Activated T-cell treated with anti-CD3 and anti-CD28 coated beads, Interleukin-2, amount 50 U/mL, for 48 hours (primary cell): ENCODE measurements around the gene VPS72.
A peak's percentile ranks its signal among the peaks of the same experiment; 100 is the strongest.
"Not testable (repeated sequence)": the region's sequence is repeated elsewhere in the genome, so short reads cannot be mapped to it uniquely, and the experiment has no call there.

Experiments used
- DNase-seq, 2 experiments: peaks; one replicate each; pipeline ENCODE4 v3.0.0-alpha.2; 2020

The VPS72 gene, protein sequence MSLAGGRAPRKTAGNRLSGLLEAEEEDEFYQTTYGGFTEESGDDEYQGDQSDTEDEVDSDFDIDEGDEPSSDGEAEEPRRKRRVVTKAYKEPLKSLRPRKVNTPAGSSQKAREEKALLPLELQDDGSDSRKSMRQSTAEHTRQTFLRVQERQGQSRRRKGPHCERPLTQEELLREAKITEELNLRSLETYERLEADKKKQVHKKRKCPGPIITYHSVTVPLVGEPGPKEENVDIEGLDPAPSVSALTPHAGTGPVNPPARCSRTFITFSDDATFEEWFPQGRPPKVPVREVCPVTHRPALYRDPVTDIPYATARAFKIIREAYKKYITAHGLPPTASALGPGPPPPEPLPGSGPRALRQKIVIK

GRCh38 chr1:151189637-151190445 lies at the start of gene VPS72:
TSS of gene VPS72 (minus strand) at chr1:151190197. CDS start at chr1:151190121, 76 bp downstream.
- DNase-seq, result peak; percentile 88 to 90

- DNase-seq, result no peak
Measured at GRCh38 chr1:151238467-151238739, 48.4 kb upstream of the VPS72 start.

GRCh38 chr1:151237678-151238466 lies 47.9 kb upstream of the VPS72 start:
- no peak for DNase-seq

DNA sequence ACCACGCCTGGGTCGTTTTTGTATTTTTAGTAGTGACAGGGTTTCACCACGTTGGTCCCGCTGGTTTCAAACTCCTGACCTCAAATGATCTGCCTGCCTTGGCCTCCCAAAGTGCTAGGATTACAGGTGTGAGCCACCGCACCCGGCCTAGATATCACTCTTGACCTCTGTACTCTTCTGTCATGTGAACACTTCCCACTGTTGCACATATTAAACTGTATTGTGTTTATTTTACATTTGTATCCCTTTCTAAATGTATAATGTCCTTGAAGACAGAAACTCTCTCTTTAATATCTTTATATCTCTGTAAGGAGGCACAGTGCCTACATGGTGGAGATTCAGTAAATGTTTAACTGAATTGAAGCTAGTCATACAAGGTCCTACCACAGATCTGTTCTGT lies 45.2 kb upstream of the VPS72 start:
- DNase-seq, result no peak

GRCh38 chr1:151222130-151222529 lies 32.1 kb upstream of the VPS72 start:
- DNase-seq, result no peak

DNA sequence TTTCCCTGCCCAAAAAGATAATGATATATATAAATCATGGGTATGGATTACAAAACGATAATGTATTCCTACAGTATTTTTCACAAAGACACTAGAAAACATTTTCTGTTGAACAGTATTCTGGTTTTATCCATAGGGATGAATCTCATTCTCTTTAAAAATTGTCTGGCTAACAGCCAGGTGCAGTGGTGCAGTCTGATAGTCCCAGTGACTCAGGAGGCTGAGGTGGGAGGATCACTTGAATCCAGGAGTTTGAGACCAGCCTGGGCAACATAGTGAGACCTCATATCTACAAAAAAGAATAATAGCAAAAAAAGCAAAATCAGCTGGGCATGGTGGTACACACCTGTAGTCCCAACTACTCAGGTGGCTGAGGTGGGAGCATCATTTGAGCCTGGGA lies 31.6 kb upstream of the VPS72 start:
- no peak for DNase-seq

- no peak for DNase-seq
Measured at GRCh38 chr1:151213560-151213959, 23.6 kb upstream of the VPS72 start.

DNA sequence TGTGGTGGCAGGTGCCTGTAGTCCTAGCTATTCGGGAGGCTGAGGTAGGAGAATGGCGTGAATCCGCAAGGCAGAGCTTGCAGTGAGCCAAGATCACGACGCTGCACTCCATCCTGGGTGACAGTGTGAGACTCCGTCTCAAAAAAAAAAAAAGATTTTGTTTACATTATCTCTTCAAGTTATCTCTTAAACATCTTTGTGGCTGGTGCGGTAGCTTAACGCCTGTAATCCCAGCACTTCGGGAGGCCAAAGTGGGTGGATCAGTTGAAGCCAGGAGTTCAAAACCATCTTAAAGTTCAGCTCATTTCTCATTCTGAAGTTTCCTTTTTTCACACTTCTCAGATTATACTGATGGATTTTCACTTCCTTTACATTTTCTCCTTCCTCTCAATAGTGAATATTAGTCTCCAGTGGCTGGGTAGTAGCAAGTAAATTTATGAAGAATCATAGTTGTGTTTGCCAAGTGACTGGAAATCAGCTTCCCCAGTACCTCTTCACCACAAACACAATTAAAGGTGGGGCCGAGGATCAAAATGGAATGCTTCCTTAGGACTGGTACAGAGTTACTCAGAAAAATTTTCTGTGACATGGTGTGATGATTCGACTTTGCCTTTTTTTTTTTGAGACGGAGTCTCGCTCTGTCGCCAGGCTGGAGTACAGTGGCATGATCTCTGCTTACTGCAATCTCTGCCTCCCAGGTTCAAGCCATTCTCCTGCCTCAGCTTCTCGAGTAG lies 22.1 kb upstream of the VPS72 start:
- no peak for DNase-seq

- no peak for DNase-seq
Measured at GRCh38 chr1:151210830-151211229, 20.8 kb upstream of the VPS72 start.

DNA sequence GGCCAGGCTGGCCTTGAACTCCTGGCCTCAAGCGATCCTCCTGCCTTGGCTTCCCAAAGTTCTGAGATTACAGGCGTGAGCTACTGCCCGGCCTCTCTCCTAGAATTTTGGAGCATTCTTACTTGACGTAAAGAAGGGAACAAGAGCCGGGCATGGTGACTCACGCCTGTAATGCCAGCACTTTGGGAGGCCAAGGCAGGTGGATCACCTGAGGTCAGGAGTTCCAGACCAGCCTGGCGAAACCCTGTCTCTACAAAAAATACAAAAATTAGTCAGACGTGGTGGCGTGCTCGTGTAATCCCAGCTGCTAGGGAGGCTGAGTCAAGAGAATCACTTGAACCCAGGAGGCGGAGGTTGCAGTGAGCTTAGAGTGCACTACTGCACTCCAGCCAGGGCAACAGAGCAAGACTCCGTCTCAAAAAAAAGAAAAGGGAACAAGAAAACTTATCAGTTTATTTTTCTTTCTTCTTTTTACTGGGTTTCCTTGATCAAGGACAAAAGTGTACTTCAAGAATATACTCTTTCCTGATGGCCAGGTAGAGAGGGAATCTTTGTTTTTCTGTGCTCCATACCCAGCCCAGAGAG lies 15.5 kb upstream of the VPS72 start:
- not testable (repeated sequence) for DNase-seq

DNA sequence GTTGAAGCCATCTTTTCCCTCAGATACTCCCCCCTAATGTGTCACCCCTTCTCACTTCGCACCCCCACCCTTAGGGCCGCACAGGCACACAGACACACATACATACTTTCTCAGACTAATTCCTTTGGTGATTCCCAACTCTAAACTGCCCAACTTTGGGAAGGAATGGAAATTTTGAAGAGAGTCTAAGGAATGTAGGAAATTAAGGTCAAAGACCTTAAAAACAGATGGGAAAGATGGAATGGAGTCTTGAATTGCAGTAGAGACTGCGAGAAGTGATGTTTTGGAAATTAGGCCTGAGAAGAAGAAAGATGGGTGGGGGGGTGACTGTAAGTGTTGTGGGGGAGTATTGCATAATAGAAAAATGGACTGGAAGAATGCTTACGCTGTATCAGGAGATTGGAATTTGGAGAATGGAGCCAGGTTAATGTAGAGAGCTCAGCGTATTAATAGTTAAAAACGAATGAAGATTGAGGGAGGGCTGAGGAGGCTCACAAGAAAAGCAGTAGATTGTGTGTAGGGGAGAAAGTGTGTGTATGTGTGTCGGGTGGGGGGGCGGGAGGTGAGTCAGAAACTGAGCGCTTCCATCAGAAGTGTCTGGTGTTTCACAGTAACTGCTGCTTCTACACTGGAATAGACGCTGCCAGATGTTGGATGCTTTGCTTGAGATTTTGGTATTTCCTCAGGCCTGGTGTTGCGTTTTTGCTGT lies 10.0 kb upstream of the VPS72 start:
- peak in 1 of 2 experiments; percentile 43 for DNase-seq

- peak; percentile 98 for DNase-seq
Measured at GRCh38 chr1:151198254-151199127, 8.5 kb upstream of the VPS72 start, which contains the start of gene PIP5K1A. TSS of gene PIP5K1A (plus strand) at chr1:151198552. CDS start at chr1:151198997, 445 bp downstream.

DNA sequence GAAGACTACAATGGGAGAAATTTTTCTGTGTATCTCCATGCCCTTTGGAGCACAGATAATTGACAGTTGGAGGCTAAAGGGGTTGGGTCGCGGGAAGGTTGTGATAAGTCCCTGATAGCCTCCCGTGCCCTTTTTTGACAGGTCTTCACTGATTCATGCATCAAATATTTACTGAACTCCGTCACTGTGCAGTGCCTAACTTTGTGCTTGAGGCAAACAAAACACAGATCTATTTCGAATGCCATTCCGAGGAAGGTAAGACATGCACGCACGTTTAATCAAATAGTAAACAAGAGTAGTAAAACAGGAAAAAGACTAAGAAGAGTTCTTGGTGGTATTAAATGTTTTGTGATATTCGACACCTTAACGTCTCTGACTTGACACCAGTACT lies 7.9 kb upstream of the VPS72 start:
- peak in 1 of 2 experiments; percentile 25 for DNase-seq

DNA sequence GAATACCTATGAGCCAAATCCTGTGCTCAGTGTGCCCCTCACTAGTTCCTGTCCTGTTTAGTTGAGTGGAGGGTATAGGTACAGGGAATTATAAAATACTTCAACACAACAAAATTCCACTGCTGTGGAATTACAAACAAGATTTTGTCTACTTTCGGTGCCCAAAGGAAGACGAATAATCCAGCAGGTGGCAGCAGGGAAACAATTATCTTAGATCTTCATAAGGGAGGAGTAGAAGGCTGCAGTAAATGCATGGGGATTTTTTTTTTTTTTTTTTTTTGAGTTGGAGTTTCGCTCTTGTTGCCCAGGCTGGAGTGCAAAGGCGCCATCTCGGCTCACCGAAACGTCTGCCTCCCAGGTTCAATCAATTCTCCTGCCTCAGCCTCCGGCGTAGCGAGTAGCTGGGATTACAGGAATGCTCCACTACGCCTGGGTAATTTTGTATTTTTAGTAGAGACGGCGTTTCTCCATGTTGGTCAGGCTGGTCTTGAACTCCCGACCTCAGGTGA lies 6.3 kb upstream of the VPS72 start:
- peak; percentile 50 to 54 for DNase-seq

DNA sequence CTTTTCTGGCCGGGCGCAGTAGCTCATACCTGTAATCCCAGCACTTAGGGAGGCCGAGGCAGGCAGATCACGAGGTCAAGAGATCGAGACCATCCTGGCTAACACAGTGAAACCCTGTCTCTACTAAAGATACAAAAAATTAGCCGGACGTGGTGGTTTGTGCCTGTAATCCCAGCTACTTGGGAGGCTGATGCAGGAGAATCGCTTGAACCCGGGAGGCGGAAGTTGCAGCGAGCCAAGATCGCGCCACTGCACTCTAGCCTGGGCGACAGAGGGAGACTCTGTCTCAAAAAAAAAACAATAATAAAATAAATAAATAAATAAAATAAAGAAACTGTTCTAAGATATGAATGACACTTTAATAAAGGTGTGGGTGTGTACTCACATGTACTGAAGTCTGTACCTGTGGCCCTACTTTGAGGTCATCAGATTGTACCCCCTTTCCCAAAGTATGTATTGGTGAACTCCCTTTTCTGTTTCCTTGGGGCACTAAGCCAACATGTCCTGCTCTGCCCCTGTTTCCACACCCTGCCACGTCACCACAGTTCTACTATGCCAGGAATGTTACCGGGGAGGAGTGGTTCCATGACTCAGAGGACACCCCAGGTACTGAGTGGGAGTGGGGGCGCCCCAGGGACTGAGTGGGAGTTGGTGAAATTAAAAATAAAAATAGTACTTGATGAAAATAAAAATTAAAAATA lies 5.0 kb upstream of the VPS72 start:
- DNase-seq, result not testable (repeated sequence)

GRCh38 chr1:151193856-151194255 lies 3.9 kb upstream of the VPS72 start:
- DNase-seq, result no peak

GRCh38 chr1:151193304-151193703 lies 3.3 kb upstream of the VPS72 start:
- DNase-seq, result no peak

GRCh38 chr1:151192047-151192446 lies 2.0 kb upstream of the VPS72 start:
- no peak for DNase-seq

DNA sequence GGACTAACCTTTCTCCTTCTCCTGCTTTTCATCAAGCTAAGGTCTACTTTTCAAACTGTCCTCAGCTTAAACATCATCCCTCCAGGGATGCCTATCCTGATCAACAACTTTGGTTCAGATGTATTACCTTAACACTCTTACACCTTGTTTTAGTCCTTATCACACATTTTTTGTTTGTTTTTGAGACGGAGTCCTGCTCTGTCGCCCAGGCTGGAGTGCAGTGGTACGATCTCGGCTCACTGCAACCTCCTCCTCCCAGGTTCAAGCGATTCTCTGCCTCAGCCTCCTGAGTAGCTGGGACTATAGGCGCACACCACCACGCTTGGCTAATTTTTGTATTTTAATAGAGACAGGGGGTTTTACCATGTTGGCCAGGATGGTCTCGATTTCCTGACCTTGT lies 1.3 kb downstream of the VPS72 start:
- not testable (repeated sequence) for DNase-seq

DNA sequence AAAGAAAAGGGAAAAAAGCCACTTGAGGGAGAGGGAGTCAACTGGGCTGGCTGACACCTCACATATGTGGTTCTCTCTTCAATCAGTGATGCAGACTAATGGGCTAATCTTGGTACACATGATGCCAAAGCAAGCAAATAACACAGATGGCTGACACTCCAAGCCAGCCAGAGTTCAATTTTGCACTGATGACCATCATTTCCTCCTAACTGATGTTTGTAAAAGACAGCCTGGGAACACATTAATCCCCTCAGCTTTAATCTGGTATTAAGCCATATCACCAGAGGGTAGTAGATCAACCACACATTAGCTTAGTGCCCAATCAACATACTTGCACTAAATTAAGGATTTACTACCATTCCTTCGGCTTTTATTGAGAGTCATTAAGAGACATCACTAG lies 2.8 kb downstream of the VPS72 start:
- DNase-seq, result no peak
